ENCODE data around the gene COLQ. TPM values are rescaled to one million over a fixed set of nuclear protein-coding genes. Genes with fewer than 3 reads are reported as not detected.
A peak's percentile ranks its signal among the peaks of the same experiment; 100 is the strongest.
"Not testable (repeated sequence)": the region's sequence is repeated elsewhere in the genome, so short reads cannot be mapped to it uniquely, and the experiment has no call there.

The COLQ gene
- total RNA-seq, 2 experiments from 2014 or later: 3.6 to 5.2 TPM

GRCh38 chr3:15427182-15427880 is 94.2 kb downstream of the COLQ start, which contains the start of the genes EAF1 and METTL6:
TSS of gene EAF1 (plus strand) at chr3:15427598. CDS start at chr3:15427780, 182 bp downstream.
TSS of gene METTL6 (minus strand) at chr3:15427544. CDS start at chr3:15426511, 1,033 bp downstream.
- ChIA-PET CTCF (interaction anchor here (1.0 kb wide), 1 partner anchor 130 kb away, joined by 4 read pairs; no protein-coding TSS in a partner anchor), POLR2A (no interaction called here)
- Mint-ChIP-seq H3K27ac (peak within 1 kb of the TSS; percentile 90), H3K36me3 (ENCODE audit: low read depth) (peaks cover 70% of the 10 kb centered on the region), H3K27me3 (no peaks in the 10 kb centered on the region), H3K4me1 (peaks cover 59% of the 10 kb centered on the region), H3K4me3 (peak within 1 kb of the TSS; percentile 94), H3K9me3 (no peaks in the 10 kb centered on the region)
- DNase-seq: peak; percentile 87

GRCh38 chr3:15426579-15427118 is 94.9 kb downstream of the COLQ start:
- peaks cover 63% of the 10 kb centered on the region for H3K36me3 Mint-ChIP-seq (ENCODE audit: low read depth)
- POLR2A ChIA-PET: interaction anchor here (0.6 kb wide), 1 partner anchor 130 kb away, joined by 3 read pairs; no protein-coding TSS in a partner anchor
- peak overlapping the region; percentile 94 for H3K4me3 Mint-ChIP-seq
- no peaks in the 10 kb centered on the region for H3K9me3 Mint-ChIP-seq
- no peaks in the 10 kb centered on the region for H3K27me3 Mint-ChIP-seq
- peak overlapping the region; percentile 90 for H3K27ac Mint-ChIP-seq
- CTCF ChIA-PET: interaction anchor here (0.7 to 2.1 kb wide), 3 partner anchors 21 to 159 kb away, joined by 4 to 6 read pairs (median 5); no protein-coding TSS in a partner anchor
- no peak for DNase-seq
- H3K4me1 Mint-ChIP-seq: peaks cover 53% of the 10 kb centered on the region

- H3K9me3 Mint-ChIP-seq: no peaks in the 10 kb centered on the region
- peaks cover 17% of the 10 kb centered on the region for H3K4me1 Mint-ChIP-seq
- no peak overlapping the region for H3K27ac Mint-ChIP-seq
- ChIA-PET POLR2A (no interaction called here), CTCF (no interaction called here)
- DNase-seq: no peak
- H3K27me3 Mint-ChIP-seq: no peaks in the 10 kb centered on the region
- no peak overlapping the region for H3K4me3 Mint-ChIP-seq
- H3K36me3 Mint-ChIP-seq (ENCODE audit: low read depth): peaks cover 39% of the 10 kb centered on the region
Observed at GRCh38 chr3:15420871-15421270, 100.6 kb downstream of the COLQ start.

GRCh38 chr3:15410966-15411365 is 110.5 kb downstream of the COLQ start:
- H3K27ac Mint-ChIP-seq, H3K9me3 Mint-ChIP-seq, DNase-seq, H3K27me3 Mint-ChIP-seq, CTCF ChIA-PET, H3K4me3 Mint-ChIP-seq, H3K4me1 Mint-ChIP-seq, POLR2A ChIA-PET: not testable (repeated sequence)
- H3K36me3 Mint-ChIP-seq (ENCODE audit: low read depth): peaks cover 39% of the 10 kb centered on the region

GRCh38 chr3:15409774-15410173 is 111.7 kb downstream of the COLQ start:
- DNase-seq: no peak
- Mint-ChIP-seq H3K36me3 (ENCODE audit: low read depth) (peaks cover 27% of the 10 kb centered on the region), H3K9me3 (no peaks in the 10 kb centered on the region), H3K27me3 (no peaks in the 10 kb centered on the region), H3K27ac (no peak overlapping the region), H3K4me3 (no peak overlapping the region), H3K4me1 (no peaks in the 10 kb centered on the region)
- CTCF ChIA-PET: no interaction called here
- POLR2A ChIA-PET: no interaction called here

GRCh38 chr3:15409239-15409638 is 112.3 kb downstream of the COLQ start:
- no peak overlapping the region for H3K27ac Mint-ChIP-seq
- CTCF ChIA-PET: interaction anchor here (0.9 to 10.0 kb wide), 4 partner anchors 77 to 205 kb away, joined by 3 to 181 read pairs (median 8); partner anchors contain the start of gene SH3BP5

GRCh38 chr3:15405448-15406050 is 116.0 kb downstream of the COLQ start:
- POLR2A ChIA-PET: interaction anchor here (0.6 to 2.2 kb wide), 8 partner anchors 72 to 203 kb away, joined by 3 to 10 read pairs (median 4); partner anchors contain the start of gene CAPN7
- no peaks in the 10 kb centered on the region for H3K27me3 Mint-ChIP-seq
- H3K9me3 Mint-ChIP-seq: no peaks in the 10 kb centered on the region
- no peak overlapping the region for H3K27ac Mint-ChIP-seq
- peaks cover 12% of the 10 kb centered on the region for H3K4me1 Mint-ChIP-seq
- no peak overlapping the region for H3K4me3 Mint-ChIP-seq
- peaks cover 3% of the 10 kb centered on the region for H3K36me3 Mint-ChIP-seq (ENCODE audit: low read depth)
- CTCF ChIA-PET: interaction anchor here (0.8 to 10.0 kb wide), 31 partner anchors 9 to 300 kb away, joined by 3 to 181 read pairs (median 4); partner anchors contain the start of genes CAPN7 and SH3BP5
- peak; percentile 22 for DNase-seq

More at GRCh38 chr3:15409239-15409638, 112.3 kb downstream of the COLQ start:
- Mint-ChIP-seq H3K36me3 (ENCODE audit: low read depth) (peaks cover 22% of the 10 kb centered on the region), H3K4me1 (no peaks in the 10 kb centered on the region), H3K4me3 (no peak overlapping the region), H3K9me3 (no peaks in the 10 kb centered on the region), H3K27me3 (no peaks in the 10 kb centered on the region)
- POLR2A ChIA-PET: no interaction called here
- DNase-seq: no peak

- H3K4me1 Mint-ChIP-seq: peaks cover 20% of the 10 kb centered on the region
- no peaks in the 10 kb centered on the region for H3K9me3 Mint-ChIP-seq
- no peak for DNase-seq
- H3K4me3 Mint-ChIP-seq: no peak overlapping the region
- H3K27ac Mint-ChIP-seq: no peak overlapping the region
- H3K36me3 Mint-ChIP-seq (ENCODE audit: low read depth): peaks cover 3% of the 10 kb centered on the region
- POLR2A ChIA-PET: interaction anchor here (0.6 to 1.5 kb wide), 8 partner anchors 72 to 202 kb away, joined by 3 to 6 read pairs (median 3); no protein-coding TSS in a partner anchor
- no peaks in the 10 kb centered on the region for H3K27me3 Mint-ChIP-seq
- CTCF ChIA-PET: interaction anchor here (0.6 to 10.0 kb wide), 29 partner anchors 10 to 299 kb away, joined by 3 to 181 read pairs (median 4); partner anchors contain the start of genes CAPN7 and SH3BP5
Observed at GRCh38 chr3:15404767-15405166, 116.7 kb downstream of the COLQ start.

GRCh38 chr3:15403965-15404364 is 117.5 kb downstream of the COLQ start:
- Mint-ChIP-seq H3K27me3 (no peaks in the 10 kb centered on the region), H3K36me3 (ENCODE audit: low read depth) (peaks cover 3% of the 10 kb centered on the region), H3K4me1 (peaks cover 28% of the 10 kb centered on the region), H3K27ac (no peak overlapping the region), H3K9me3 (no peaks in the 10 kb centered on the region), H3K4me3 (no peak overlapping the region)
- DNase-seq: no peak
- ChIA-PET CTCF (interaction anchor here (0.6 to 10.0 kb wide), 4 partner anchors 56 to 200 kb away, joined by 3 to 181 read pairs (median 41); partner anchors contain the start of gene CAPN7), POLR2A (interaction anchor here (1.5 kb wide), 1 partner anchor 136 kb away, joined by 3 read pairs; no protein-coding TSS in a partner anchor)

GRCh38 chr3:15403495-15403894 is 118.0 kb downstream of the COLQ start:
- no peaks in the 10 kb centered on the region for H3K9me3 Mint-ChIP-seq
- no peak overlapping the region for H3K4me3 Mint-ChIP-seq
- H3K4me1 Mint-ChIP-seq: peaks cover 28% of the 10 kb centered on the region
- H3K36me3 Mint-ChIP-seq (ENCODE audit: low read depth): peaks cover 3% of the 10 kb centered on the region
- DNase-seq: no peak
- no peaks in the 10 kb centered on the region for H3K27me3 Mint-ChIP-seq
- CTCF ChIA-PET: interaction anchor here (0.5 to 10.0 kb wide), 2 partner anchors 64 to 135 kb away, joined by 3 to 181 read pairs; no protein-coding TSS in a partner anchor
- POLR2A ChIA-PET: interaction anchor here (1.5 kb wide), 1 partner anchor 136 kb away, joined by 3 read pairs; no protein-coding TSS in a partner anchor
- H3K27ac Mint-ChIP-seq: no peak overlapping the region

GRCh38 chr3:15401936-15402335 is 119.6 kb downstream of the COLQ start:
- Mint-ChIP-seq H3K4me1 (peaks cover 32% of the 10 kb centered on the region), H3K27ac (no peak overlapping the region), H3K9me3 (no peaks in the 10 kb centered on the region), H3K36me3 (ENCODE audit: low read depth) (peaks cover 4% of the 10 kb centered on the region), H3K27me3 (no peaks in the 10 kb centered on the region), H3K4me3 (no peak overlapping the region)
- POLR2A ChIA-PET: interaction anchor here (1.3 kb wide), 1 partner anchor 199 kb away, joined by 3 read pairs; no protein-coding TSS in a partner anchor
- DNase-seq: no peak
- CTCF ChIA-PET: interaction anchor here (10.0 kb wide), 1 partner anchor 134 kb away, joined by 181 read pairs; no protein-coding TSS in a partner anchor

Measured in activated CD4-positive, alpha-beta memory T cell treated with anti-CD3 and anti-CD28 coated beads, Interleukin-2, amount 10 ng/mL, durations not matched to agents 7 days and 5 days (primary cell).